ENCODE data around the gene CEACAM16.
A peak's percentile ranks its signal among the peaks of the same experiment; 100 is the strongest.

The CEACAM16 gene

DNA sequence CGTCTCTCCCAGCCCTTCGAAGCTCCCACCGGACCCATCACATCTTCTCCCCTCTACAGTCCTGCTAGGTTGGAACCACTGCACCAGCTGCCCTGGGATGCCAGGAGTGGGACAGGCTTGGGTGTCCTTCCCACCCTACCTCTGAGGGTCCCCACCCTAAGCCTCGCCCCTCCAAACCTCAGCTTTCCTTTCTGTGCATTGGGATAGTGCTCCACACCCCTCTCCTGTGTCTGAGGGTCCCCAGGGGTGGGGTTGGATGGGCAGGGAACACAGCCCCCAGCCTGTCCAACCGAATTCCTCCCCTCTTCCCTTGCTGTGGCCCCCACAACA lies 47.6 kb downstream of the CEACAM16 start:
- no peak for DNase-seq (ENCODE audit: low spot score)

DNA sequence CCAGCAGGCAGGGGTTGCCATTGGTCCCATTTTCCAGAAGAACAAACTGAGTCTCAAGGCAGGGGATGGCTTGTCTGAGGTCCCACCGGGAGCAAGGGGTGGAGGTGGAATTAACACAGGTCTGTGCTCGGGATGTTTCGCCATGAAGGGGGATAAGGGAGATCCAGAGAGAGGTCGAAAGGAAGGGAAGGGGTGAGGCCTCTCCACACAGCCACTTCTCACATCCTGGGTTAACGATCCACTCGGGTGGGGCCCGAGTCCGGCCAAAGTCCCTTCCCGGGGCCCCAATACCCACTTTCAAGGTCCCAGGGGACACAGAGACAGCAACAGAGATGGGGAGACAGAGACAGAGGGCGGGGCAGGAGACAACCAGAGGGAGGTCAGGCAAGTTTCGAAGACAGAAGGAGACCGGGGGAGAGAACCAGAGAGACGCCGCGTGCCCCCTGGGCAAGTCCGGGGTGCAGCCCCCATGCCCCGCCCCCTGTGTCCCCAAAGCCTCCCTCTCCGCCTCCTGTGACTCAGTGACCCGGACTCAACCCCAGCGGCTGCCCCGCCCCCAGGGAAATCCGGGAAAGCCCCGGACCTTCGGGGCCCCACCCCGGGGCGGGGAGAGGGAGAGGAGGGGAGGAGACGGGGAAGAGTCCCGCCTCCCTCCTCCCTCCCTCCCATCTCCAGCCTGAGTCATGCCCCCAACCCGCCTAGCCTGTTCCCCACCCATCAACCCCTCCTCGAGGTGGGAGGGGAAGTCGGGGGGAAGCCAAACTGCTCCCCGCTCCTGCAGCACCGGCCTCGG lies 48.2 kb downstream of the CEACAM16 start:
- DNase-seq (ENCODE audit: low spot score): peak; percentile 92

DNA sequence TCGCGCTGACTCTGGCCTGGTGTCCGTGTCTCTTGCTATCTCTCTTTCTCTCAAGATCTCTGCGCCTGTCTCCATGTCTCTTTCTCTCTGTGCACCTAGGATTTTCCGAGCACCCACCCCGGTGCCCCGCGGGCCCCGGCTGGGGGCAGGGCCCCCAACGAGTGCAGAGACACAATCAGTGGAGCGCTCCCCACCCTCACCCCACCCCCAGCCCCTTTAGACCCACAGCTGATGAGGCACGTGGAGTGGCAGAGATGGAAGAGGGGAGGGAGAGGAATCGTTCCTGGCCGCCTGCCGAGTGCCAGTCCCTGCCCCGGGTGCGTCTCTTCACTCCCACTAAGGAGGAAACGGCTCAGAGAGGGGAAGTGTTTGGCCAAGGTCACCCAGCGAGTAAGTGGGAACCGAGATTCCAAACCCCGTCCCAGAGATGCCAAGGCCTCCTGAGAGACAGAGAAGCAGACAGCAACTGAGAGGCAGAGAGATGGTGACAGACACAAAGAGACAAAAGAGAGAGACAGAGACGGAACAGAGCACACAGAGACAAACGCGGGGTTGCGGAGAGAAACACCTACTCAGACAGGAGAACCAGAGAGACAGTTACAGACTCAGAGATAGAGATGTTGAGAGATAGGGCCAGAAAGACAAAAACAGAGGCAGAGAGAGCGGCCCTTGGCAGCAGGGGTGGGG lies 48.9 kb downstream of the CEACAM16 start:
- no peak for DNase-seq (ENCODE audit: low spot score)

DNA sequence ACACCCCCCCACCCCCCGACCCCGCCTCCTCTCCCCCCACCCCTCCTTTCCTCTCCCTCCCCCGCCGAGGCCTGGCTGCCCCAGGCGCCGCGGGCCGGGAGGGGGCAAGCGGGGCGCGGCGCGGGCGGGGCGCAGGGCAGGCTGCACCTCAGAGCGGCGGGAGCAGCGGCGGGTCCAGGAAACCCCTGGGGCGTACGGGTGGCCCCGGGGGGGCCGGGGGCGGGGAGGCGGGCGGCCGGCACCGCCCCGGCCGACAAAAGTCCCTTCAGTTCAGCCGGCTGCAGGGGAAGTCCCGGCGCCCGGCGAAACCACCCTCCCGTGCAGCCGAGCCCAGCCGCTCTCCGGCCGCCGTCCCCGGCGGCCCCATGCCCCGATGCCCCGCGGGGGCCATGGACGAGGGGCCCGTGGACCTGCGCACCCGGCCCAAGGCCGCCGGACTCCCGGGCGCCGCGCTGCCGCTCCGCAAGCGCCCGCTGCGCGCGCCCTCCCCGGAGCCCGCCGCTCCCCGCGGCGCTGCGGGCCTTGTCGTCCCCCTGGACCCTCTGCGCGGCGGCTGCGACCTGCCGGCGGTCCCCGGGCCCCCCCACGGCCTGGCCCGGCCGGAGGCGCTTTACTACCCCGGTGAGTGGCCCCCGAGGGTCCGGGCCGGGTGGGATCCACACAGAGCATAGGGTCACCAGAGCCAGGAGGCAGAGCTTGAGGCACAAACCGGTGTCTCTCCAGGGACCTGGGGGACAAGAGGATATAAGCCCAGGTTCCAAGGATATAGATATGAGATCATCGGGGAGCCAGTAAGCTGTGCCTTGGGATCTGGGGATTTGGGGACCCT lies 49.7 kb downstream of the CEACAM16 start, which contains the start of gene BCL3:
BCL3 (plus strand) TSS at position 283 of the 829 bp plus-strand sequence; CDS start at position 366, 83 bp downstream.
- DNase-seq (ENCODE audit: low spot score): peak; percentile 85

DNA sequence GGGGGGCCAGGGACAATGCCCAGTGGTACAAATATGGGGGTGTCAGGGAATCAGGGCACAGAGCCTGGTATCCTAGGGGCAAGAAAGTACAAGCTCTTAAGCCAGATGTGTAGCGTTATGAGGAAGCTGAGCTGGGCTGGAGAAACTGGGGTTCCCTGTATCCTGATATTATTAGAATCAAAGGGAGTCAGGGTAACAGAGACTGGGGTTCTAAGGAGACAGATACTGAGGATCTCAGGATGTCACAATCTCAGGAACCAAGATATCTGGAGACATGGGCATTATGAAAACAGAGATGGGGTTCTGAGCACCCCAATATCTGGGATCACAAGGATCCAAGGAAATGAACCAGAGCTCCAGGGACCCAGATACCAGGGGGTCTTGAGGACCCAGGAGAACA lies 50.3 kb downstream of the CEACAM16 start:
- DNase-seq (ENCODE audit: low spot score): no peak

DNA sequence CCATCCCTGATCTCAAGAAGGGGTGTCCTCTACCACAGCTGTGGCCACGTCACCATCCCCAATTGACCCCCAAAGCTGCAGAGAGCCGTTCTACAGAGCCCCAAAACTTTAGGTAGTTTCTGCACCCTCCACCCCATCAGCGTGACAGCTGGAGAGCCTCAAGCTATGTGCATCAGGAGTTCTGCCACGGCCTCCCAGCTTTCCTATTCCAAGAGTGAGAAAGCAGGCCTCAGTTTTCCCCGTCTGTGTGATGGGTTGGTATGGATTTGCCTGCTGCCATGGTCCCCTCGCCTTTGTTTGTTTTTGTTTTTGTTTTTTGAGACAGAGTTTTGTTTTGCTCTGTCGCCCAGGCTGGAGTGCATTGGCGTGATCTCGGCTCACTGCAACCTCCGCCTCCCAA lies 51.0 kb downstream of the CEACAM16 start:
- DNase-seq (ENCODE audit: low spot score): no peak

DNA sequence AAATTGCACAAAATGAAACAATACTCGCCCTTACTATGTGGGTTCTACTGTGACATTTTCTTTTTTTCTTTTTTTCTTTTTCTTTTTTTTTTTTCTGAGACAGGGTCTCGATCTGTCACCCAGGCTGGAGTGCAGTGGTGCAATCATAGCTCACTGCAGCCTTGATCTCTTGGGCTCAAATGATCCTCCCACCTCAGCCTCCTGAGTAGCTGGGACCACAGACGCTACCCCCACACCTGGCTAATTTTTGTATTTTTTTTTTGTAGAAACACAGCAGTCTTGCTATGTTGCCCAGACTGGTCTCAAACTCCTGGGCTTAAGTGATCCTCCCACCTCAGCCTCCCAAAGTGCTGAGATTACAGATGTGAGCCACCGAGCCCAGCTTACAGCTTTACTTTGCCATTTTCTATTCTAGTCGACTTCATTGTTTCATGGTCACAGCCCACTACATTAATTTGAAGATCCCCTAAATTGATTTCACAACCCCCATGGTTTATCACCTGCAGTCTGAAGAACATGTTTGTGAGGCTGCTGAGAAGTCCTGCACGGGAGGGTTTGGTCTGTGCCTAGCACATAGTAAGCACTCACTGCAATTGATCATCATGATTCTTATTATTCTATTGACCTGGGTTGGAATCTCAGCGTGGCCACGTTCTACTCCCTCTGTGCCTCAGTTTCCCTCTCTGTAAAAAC lies 53.3 kb downstream of the CEACAM16 start:
- no peak for DNase-seq (ENCODE audit: low spot score)

DNA sequence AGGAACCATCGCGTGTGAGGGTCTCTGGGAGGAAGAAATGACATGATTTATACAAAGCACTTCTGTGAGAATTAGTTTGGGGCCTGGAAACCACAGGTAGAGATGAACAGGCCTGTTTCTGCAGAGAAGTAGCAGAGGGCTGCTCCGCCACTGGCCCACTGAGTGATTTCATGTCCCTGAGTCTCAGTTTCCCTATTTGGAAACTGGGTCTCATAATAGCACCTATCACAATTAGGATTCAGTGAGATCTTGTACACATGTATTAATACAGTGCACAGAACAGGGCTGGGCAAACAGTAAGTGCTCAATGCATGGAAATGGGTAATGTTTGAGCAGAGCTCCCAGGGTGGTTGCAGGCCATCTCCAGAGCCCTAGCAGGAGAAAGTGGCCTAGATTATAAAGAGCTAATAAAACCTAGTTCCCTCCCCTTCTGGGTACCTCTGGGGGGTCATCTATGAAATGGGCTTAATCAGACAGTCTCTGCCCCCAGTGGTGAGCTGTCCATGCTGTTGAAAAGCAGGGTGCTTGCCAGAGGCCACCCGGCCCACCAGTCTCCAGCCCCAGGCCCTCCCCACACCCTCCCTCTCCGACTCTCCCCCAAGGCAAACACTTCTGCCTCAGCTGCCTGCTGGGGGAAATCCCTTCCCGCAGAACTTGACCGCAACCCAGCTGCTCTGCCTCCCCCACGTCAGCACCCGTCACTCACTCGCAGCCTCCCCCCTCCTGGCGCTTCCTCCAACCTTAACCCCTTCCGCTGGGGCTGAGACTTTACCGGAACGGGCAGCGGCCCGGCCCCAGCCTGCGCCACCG lies 54.1 kb downstream of the CEACAM16 start:
- DNase-seq (ENCODE audit: low spot score): peak; percentile 95

DNA sequence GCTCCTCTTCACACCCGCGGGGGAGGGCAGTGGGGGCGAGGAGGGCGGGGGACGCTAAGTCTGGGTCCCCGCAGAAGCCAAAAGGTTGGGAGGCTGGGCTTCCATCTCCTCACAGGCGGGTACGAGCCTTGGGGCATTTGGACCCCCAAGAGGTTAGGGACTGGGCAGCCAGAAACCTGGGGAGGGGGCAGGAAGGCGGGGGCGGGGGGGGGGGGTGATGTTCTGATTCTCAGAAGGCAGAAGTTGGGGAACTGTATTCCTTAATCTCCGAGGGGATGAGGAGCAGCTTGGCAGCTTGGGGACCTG lies 54.6 kb downstream of the CEACAM16 start:
- no peak for DNase-seq (ENCODE audit: low spot score)

DNA sequence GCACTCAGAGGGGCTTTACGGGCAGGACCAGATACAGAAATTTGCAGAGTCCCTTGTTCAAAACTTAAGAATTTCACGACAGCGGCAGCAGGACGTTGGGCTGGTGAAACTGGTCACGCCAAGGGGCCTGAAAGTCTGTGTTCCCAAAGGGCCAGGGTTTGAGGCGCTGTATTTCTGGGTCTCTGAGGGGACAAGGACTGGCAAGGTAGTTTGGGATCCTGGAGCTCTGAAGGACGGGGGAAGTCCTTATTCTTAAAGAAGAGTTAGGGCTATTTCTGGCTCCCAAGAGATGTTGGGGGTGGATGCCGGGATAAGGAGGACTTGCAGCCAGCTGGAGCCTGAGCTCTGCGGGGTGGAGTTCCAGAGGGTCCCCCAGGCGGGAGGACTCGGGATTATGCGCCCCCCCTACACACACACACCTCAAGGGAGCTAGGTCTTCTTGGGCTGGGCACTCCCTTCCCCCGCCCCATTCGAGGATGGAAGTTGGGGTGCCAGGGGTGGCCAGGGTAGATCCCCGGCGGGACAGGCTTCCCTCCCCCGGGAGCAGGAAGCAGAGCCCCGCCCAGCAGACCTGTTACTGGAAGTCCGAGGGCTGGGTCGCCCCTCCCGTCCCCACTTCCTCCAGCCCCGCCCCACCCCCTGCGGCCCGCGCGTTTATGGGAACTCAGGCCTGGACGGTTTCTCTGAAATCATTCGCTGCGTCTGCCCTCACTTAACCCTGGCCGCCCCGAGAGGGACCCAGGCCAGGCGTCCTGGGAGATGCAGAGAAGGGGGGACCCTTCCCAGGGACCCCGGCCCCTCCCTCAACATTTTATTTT lies 55.2 kb downstream of the CEACAM16 start:
- peak; percentile 80 for DNase-seq (ENCODE audit: low spot score)

DNA sequence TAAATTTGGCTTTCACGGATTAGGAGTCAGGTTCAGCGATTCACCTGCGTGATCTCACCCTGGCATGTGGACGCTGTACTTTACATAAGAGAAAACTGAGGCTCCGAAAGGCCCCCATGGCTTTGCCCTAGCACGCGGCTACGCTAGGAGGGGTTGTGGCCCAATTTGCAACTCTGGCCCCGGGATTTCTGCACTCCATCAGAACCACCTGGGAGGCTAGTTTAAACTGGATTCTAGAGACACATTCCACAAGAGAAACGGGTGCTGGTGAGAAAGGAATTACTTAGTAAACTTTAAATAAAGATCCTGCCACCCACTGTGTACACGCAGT lies 55.8 kb downstream of the CEACAM16 start:
- no peak for DNase-seq (ENCODE audit: low spot score)

DNA sequence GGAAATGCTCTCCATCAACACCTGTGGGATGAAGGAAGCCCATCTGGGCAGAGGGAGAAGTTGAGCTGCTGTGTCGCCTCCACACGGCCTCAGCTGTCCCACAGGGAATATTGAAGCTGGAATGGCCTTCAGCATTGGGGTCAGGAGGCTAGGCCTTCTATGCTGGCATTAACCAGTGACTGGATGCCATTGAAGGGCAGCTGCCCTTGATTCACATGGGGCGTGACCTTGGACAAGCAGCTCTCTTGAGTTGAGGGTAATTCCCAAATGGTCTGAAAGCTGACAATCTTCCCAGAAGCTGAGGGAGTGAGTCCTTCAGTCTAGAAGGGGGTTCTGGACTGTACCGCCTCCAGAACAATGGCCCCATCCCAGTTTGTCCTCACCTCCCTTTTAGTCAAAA lies 56.3 kb downstream of the CEACAM16 start:
- no peak for DNase-seq (ENCODE audit: low spot score)

DNA sequence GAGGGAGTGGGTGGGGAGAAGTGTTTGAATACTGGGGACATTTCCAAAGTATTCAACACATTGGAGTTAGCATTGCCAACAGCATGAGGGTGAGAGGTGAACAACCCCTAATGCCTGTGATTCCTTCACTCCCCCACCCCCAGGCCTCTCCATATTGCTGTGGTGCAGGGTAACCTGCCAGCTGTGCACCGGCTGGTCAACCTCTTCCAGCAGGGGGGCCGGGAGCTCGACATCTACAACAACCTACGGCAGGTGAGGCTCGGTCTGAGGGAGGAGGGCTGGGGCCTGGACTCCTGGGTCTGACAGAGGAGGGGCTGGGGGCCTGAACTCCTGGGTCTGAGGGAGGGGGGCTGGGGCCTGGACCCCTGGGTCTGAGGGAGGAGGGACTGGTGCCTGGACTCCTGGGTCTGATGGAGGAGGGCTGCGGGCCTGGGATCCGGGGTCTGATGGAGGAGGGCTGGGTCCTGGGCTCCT lies 57.2 kb downstream of the CEACAM16 start:
- DNase-seq (ENCODE audit: low spot score): no peak

DNA sequence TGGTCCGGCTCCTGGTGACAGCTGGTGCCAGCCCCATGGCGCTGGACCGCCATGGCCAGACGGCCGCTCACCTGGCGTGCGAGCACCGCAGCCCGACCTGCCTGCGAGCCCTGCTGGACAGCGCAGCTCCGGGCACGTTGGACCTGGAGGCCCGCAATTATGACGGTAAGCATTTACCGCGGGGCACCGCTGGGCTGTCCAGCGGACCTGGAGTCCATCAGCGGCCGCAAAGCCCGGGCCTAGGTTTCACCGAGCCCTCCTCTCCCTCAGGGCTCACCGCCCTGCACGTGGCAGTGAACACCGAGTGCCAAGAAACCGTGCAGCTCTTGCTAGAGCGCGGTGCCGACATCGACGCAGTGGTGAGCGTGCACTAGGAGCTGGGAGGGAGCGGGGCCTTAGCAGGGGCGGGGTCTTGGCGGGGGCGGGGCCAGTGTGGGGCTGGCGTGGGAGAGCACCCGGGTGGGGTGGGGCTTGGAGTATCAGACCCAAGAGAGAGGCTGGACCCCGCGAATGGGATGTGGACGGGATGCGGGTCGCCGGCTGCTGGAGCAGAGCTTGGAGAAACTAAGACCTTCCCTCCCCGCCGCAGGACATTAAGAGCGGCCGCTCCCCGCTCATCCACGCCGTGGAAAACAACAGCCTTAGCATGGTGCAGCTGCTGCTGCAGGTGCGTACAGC lies 58.2 kb downstream of the CEACAM16 start:
- DNase-seq (ENCODE audit: low spot score): no peak

DNA sequence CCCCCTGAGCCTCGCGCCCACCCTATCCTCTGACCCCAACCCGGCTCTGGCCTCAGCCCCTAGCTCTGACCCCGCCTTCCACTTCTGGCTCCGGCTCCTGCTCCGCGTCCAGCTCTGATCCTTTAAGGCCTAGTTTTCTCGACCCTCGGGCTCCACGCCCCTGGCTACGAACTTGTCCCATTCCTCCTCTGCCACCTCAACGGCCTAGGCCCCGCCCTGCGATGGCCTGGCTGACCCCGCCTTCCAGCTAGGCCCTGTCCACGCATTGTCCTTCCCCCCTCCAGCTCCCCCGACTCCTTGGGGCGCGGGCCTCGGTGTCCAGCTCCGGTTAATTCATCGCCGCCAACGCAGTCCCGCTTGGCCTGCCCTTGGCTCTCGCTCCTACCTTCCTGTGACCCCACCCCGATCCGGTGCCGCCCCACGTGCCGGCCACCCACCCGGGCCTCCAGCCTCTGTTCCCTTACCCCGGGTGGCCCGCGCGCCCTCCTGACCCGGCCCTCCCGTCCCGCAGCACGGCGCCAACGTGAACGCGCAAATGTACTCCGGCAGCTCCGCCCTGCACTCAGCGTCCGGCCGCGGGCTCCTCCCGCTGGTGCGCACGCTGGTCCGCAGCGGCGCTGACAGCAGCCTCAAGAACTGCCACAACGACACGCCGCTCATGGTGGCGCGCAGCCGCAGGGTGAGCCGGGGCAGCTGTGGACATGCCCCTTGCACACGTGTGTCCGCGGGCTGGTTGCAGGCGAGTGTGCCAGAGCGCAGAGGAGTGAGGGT lies 59.0 kb downstream of the CEACAM16 start:
- no peak for DNase-seq (ENCODE audit: low spot score)

DNA sequence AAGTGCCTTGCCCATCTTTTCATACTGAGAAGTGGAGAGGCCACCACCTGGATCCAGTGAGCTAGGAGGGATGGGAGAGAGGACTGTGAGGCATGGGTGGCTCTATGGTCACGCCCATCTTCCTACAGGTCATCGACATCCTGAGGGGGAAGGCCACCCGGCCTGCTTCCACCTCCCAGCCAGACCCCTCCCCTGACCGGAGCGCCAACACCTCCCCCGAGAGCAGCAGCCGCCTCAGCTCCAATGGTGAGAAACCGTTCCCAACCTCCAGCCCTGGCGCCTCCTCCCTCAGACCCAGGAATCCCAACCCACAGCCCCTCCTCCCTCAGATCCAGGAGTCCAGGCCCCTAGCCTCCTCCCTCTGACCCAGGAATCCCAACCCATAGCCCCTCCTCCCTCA lies 59.6 kb downstream of the CEACAM16 start:
- DNase-seq (ENCODE audit: low spot score): no peak

DNA sequence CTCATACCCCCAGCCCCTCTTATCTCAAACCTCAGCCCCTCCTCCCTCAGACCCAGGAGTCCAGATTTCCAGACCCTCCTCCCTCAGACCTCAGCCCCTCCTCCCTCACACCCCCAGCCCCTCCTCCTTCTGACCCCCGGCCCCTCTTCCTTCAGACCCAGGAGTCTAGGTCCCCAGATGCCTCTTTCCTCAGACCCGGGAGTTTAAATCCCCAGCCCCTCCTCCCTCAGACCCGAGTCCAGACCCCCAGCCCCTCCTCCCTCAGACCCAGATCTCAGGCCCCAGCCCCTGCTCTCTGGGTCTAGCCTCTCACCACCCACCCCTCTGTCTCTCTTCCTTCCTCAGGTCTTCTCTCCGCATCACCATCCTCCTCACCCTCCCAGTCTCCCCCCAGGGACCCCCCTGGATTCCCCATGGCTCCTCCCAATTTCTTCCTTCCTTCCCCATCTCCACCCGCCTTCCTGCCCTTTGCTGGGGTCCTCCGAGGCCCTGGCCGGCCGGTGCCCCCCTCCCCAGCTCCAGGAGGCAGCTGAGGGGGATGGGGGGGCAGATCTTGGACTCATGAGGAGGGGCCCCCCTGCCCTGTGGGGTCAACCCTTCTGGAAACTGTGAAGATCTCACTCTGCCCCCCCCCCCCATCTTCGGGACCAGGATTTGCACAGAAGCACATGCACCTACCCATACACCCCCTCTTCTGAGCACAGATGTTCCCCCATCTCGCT lies 60.3 kb downstream of the CEACAM16 start:
- DNase-seq (ENCODE audit: low spot score): no peak

All from CD4-positive, alpha-beta T cell treated with Interleukin-6 at 100 ng/mL for 8 hours (primary cell).